NB4 (cell line): ENCODE measurements around the gene DNAJC21.

Experiments used
- DNase-seq: peaks from one replicate; pipeline ENCODE4 v3.0.0; 2010; ENCODE audit warnings: low read depth
- H3K4me3 ChIP-seq: one replicate; pipeline ENCODE4 v1.5.1; 2011; ENCODE audit warnings: mild to moderate bottlenecking, low read depth, low read length, moderate library complexity
- CTCF ChIP-seq: IDR thresholded peaks from one replicate; pipeline ENCODE4 v1.5.1; 2012; ENCODE audit warnings: low read depth, low read length
- MYC ChIP-seq: IDR thresholded peaks from 2 replicates; pipeline ENCODE4 v1.6.1; 2011; ENCODE audit warnings: low read depth, low read length
- POLR2A ChIP-seq: IDR thresholded peaks from 2 replicates; pipeline ENCODE4 v1.6.1; 2011; ENCODE audit warnings: mild to moderate bottlenecking; ENCODE audit not compliant: insufficient read length; ENCODE audit errors: extremely low read depth
- TF ChIP-seq, protein P1 (sequence below): IDR thresholded peaks from 2 replicates; pipeline ENCODE4 v1.6.1; 2011; ENCODE audit warnings: low read depth, low read length

The DNAJC21 gene

DNA sequence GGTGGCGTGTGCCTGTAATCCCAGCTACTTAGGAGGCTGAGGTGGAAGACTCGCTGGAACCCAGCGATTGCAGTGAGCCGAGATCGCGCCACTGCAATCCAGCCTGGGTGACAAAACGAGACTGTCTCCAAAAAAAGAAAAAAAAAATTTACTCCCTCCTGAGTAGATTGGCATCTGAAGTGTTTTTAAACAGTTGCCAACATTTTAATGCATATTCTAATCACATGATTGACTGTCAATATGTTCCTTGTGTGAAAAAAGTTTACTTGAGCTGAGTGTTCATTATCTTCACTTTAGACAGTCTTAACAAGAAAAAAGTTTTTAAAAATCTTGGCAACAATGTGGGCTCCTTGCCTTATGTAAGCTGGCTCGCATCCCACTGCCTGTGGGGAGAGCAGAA, 64.6 kb downstream of the DNAJC21 start:
- no peak for DNase-seq

GRCh38 chr5:34996261-34996660, 66.9 kb downstream of the DNAJC21 start:
- no peak for DNase-seq
- H3K4me3 ChIP-seq = no peak overlapping the region
- no peak for TF ChIP-seq CTCF
- no peak for TF ChIP-seq MYC
- TF ChIP-seq POLR2A = no peak
- TF ChIP-seq, protein P1, sequence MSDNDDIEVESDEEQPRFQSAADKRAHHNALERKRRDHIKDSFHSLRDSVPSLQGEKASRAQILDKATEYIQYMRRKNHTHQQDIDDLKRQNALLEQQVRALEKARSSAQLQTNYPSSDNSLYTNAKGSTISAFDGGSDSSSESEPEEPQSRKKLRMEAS = no peak

More for the DNA sequence above, 64.6 kb downstream of the DNAJC21 start:
- no peak overlapping the region for H3K4me3 ChIP-seq
- TF ChIP-seq, protein P1 = no peak
- no peak for TF ChIP-seq POLR2A
- no peak for TF ChIP-seq MYC
- TF ChIP-seq CTCF = no peak

- TF ChIP-seq MYC (no peak), CTCF (no peak), POLR2A (no peak)
- TF ChIP-seq, protein P1 = no peak
- no peak for DNase-seq
- H3K4me3 ChIP-seq = no peak overlapping the region
Measured at GRCh38 chr5:34998058-34998789, 68.9 kb downstream of the DNAJC21 start.

- no peak for DNase-seq
- TF ChIP-seq MYC (no peak), CTCF (no peak), POLR2A (no peak)
- TF ChIP-seq, protein P1 = no peak
- no peak overlapping the region for H3K4me3 ChIP-seq
Measured at GRCh38 chr5:35001842-35002241, 72.5 kb downstream of the DNAJC21 start.

GRCh38 chr5:35002459-35002858, 73.1 kb downstream of the DNAJC21 start:
- H3K4me3 ChIP-seq = no peak overlapping the region
- TF ChIP-seq, protein P1 = no peak
- TF ChIP-seq CTCF = no peak
- no peak for TF ChIP-seq MYC
- no peak for TF ChIP-seq POLR2A

More at GRCh38 chr5:35002459-35002858, 73.1 kb downstream of the DNAJC21 start:
- no peak for DNase-seq
